Muscle of back (tissue), 11 donors: ENCODE data around the gene FUT7. TPM values are rescaled to one million over a fixed set of nuclear protein-coding genes. Genes with fewer than 3 reads are reported as not detected.

ENCODE experiments used
- DNase-seq, 3 donors: peaks; one replicate each; pipeline versions ENCODE4 v3.0.0 to v3.0.0-alpha.2; 2013
- polyA plus RNA-seq, 10 donors: library from polyadenylated mRNA; unstranded; fragments of 120-200 nt; gene quantifications; one replicate each; pipeline ENCODE4 v1.2.1, GENCODE V29; 2013; ENCODE audit not compliant: insufficient read length in 10 of 10

FUT7 gene
- polyA plus RNA-seq, 10 donors, result 0.10 to 0.48 (median 0.12) TPM; not detected in 6

GRCh38 chr9:136983656-136984314 lies 48.1 kb downstream of the FUT7 start:
- no peak for DNase-seq

GRCh38 chr9:136983167-136983566 lies 48.7 kb downstream of the FUT7 start:
- no peak for DNase-seq

GRCh38 chr9:136982232-136983051 lies 49.4 kb downstream of the FUT7 start, which contains the start of gene LCNL1:
LCNL1 (plus strand) TSS chr9:136982993; CDS start chr9:136983587, 594 bp downstream.
- DNase-seq, result no peak

- no peak for DNase-seq
Observed at GRCh38 chr9:136981588-136982231, 50.2 kb downstream of the FUT7 start.

- no peak for DNase-seq
Observed at GRCh38 chr9:136980669-136981478, 51.0 kb downstream of the FUT7 start.

Other genes starting within 250 kb of the FUT7 start
- gene TMEM141, start 240.7 kb downstream of the FUT7 start, polyA plus RNA-seq, result 10 to 100 TPM; 24.8 to 43.7 (median 34.1) TPM
- 1 to 10 TPM; 1.1 to 3.3 (median 1.9) TPM for gene CCDC183, start 235.8 kb downstream of the FUT7 start, polyA plus RNA-seq
- gene RABL6, start 224.1 kb downstream of the FUT7 start, polyA plus RNA-seq, result 10 to 100 TPM; 41.0 to 59.7 (median 50.7) TPM
- 1 to 10 TPM; 1.3 to 2.1 (median 1.7) TPM for gene AJM1, start 189.6 kb downstream of the FUT7 start, polyA plus RNA-seq
- gene PHPT1, start 182.7 kb downstream of the FUT7 start, polyA plus RNA-seq, result 100 to 1,000 TPM in 4 of 10 donors, 10 to 100 TPM in 6; 63.9 to 118 (median 81.7) TPM
- gene MAMDC4, start 179.7 kb downstream of the FUT7 start, polyA plus RNA-seq, result 1 to 10 TPM; 2.0 to 5.6 (median 3.9) TPM
- gene EDF1, start 165.8 kb downstream of the FUT7 start, polyA plus RNA-seq, result 100 to 1,000 TPM; 236 to 394 (median 310) TPM
- 10 to 100 TPM in 2 of 10 donors, 1 to 10 TPM in 8; 8.1 to 10.7 (median 9.6) TPM for gene TRAF2, start 145.6 kb downstream of the FUT7 start, polyA plus RNA-seq
- 10 to 100 TPM; 27.4 to 47.9 (median 34.4) TPM for gene FBXW5, start 87.3 kb downstream of the FUT7 start, polyA plus RNA-seq
- 1 to 10 TPM in 1 of 10 donors, under 1 TPM in 8, not detected in 1; 0.29 to 1.0 (median 0.51) TPM for gene C8G, start 86.8 kb downstream of the FUT7 start, polyA plus RNA-seq
- gene LCN12, start 79.8 kb downstream of the FUT7 start, polyA plus RNA-seq, result 1 to 10 TPM in 3 of 10 donors, under 1 TPM in 7; 0.25 to 1.2 (median 0.68) TPM
- gene PTGDS, start 54.6 kb downstream of the FUT7 start, polyA plus RNA-seq, result 10 to 100 TPM in 8 of 10 donors, 1 to 10 TPM in 2; 2.3 to 36.3 (median 17.1) TPM
- gene LCNL1, start 49.1 kb downstream of the FUT7 start, polyA plus RNA-seq, result 1 to 10 TPM in 3 of 10 donors, under 1 TPM in 7; 0.14 to 1.1 (median 0.66) TPM
- 10 to 100 TPM; 11.8 to 28.5 (median 21.6) TPM for gene PAXX, start 39.7 kb downstream of the FUT7 start, polyA plus RNA-seq
- 1 to 10 TPM in 2 of 10 donors, under 1 TPM in 6, not detected in 2; 0.28 to 4.7 (median 0.54) TPM for gene CLIC3, start 35.5 kb downstream of the FUT7 start, polyA plus RNA-seq
- gene ABCA2, start 3.9 kb downstream of the FUT7 start, polyA plus RNA-seq, result 10 to 100 TPM; 11.5 to 18.7 (median 16.7) TPM
- gene NPDC1, start 14.1 kb upstream of the FUT7 start, polyA plus RNA-seq, result 10 to 100 TPM; 28.5 to 53.0 (median 38.4) TPM
- gene ENTPD2, start 22.0 kb upstream of the FUT7 start, polyA plus RNA-seq, result 10 to 100 TPM in 6 of 10 donors, 1 to 10 TPM in 4; 7.5 to 16.5 (median 12.1) TPM
- 1 to 10 TPM; 1.9 to 7.1 (median 3.9) TPM for gene SAPCD2, start 38.5 kb upstream of the FUT7 start, polyA plus RNA-seq
- 1 to 10 TPM; 1.5 to 3.0 (median 2.0) TPM for gene UAP1L1, start 45.4 kb upstream of the FUT7 start, polyA plus RNA-seq
- 10 to 100 TPM; 31.3 to 54.4 (median 41.1) TPM for gene MAN1B1, start 54.9 kb upstream of the FUT7 start, polyA plus RNA-seq
- 10 to 100 TPM; 21.9 to 43.1 (median 28.8) TPM for gene DPP7, start 82.6 kb upstream of the FUT7 start, polyA plus RNA-seq
- under 1 TPM in 2 of 10 donors, not detected in 8; 0.07 TPM for gene GRIN1, start 107.1 kb upstream of the FUT7 start, polyA plus RNA-seq
- gene LRRC26, start 138.0 kb upstream of the FUT7 start, polyA plus RNA-seq, result not detected
- not detected for gene TMEM210, start 140.0 kb upstream of the FUT7 start, polyA plus RNA-seq
- 10 to 100 TPM; 21.2 to 36.5 (median 29.2) TPM for gene ANAPC2, start 156.5 kb upstream of the FUT7 start, polyA plus RNA-seq
- 10 to 100 TPM; 38.2 to 72.0 (median 49.6) TPM for gene SSNA1, start 156.6 kb upstream of the FUT7 start, polyA plus RNA-seq
- gene TPRN, start 168.7 kb upstream of the FUT7 start, polyA plus RNA-seq, result 10 to 100 TPM in 2 of 10 donors, 1 to 10 TPM in 8; 5.8 to 10.9 (median 7.8) TPM
- gene TMEM203, start 173.6 kb upstream of the FUT7 start, polyA plus RNA-seq, result 10 to 100 TPM; 30.3 to 36.7 (median 32.2) TPM
- gene NDOR1, start 173.6 kb upstream of the FUT7 start, polyA plus RNA-seq, result 10 to 100 TPM in 1 of 10 donors, 1 to 10 TPM in 9; 3.8 to 10.6 (median 6.9) TPM
- 1 to 10 TPM; 1.8 to 4.5 (median 2.4) TPM for gene RNF208, start 190.2 kb upstream of the FUT7 start, polyA plus RNA-seq
- 1 to 10 TPM in 9 of 10 donors, under 1 TPM in 1; 0.93 to 3.3 (median 2.0) TPM for gene CYSRT1, start 193.1 kb upstream of the FUT7 start, polyA plus RNA-seq
- 1 to 10 TPM in 7 of 10 donors, under 1 TPM in 3; 0.80 to 3.4 (median 1.5) TPM for gene RNF224, start 195.4 kb upstream of the FUT7 start, polyA plus RNA-seq
- gene SLC34A3, start 198.8 kb upstream of the FUT7 start, polyA plus RNA-seq, result 1 to 10 TPM in 5 of 10 donors, under 1 TPM in 5; 0.29 to 2.0 (median 0.89) TPM
- gene TUBB4B, start 209.2 kb upstream of the FUT7 start, polyA plus RNA-seq, result 100 to 1,000 TPM; 125 to 258 (median 160) TPM
- under 1 TPM in 7 of 10 donors, not detected in 3; 0.16 to 0.62 (median 0.32) TPM for gene STPG3, start 219.2 kb upstream of the FUT7 start, polyA plus RNA-seq
- gene NELFB, start 223.2 kb upstream of the FUT7 start, polyA plus RNA-seq, result 10 to 100 TPM; 39.3 to 55.4 (median 45.0) TPM
- gene TOR4A, start 245.6 kb upstream of the FUT7 start, polyA plus RNA-seq, result 1 to 10 TPM; 3.9 to 7.8 (median 5.6) TPM